Measurements from ENCODE around the gene ST3GAL3.

Gene ST3GAL3

GRCh38 chr1:43687301-43688108 lies 19.8 kb upstream of the ST3GAL3 start:
- H3K4me3 ChIP-seq (ENCODE audit: low read depth, low read length): no peak overlapping the region
- TF ChIP-seq CTCF (IDR thresholded peaks at IDR 0.05; ENCODE audit: insufficient read depth, low read depth, low read length, missing control alignments): no peak
- no peak for DNase-seq (ENCODE audit: low read depth)

GRCh38 chr1:43688109-43688387 lies 19.3 kb upstream of the ST3GAL3 start:
- no peak for DNase-seq (ENCODE audit: low read depth)
- H3K4me3 ChIP-seq (ENCODE audit: low read depth, low read length): no peak overlapping the region
- TF ChIP-seq CTCF (IDR thresholded peaks at IDR 0.05; ENCODE audit: insufficient read depth, low read depth, low read length, missing control alignments): no peak

GRCh38 chr1:43688594-43689000 lies 18.7 kb upstream of the ST3GAL3 start:
- DNase-seq (ENCODE audit: low read depth): no peak
- TF ChIP-seq CTCF (IDR thresholded peaks at IDR 0.05; ENCODE audit: insufficient read depth, low read depth, low read length, missing control alignments): no peak
- no peak overlapping the region for H3K4me3 ChIP-seq (ENCODE audit: low read depth, low read length)

GRCh38 chr1:43689289-43689688 lies 18.0 kb upstream of the ST3GAL3 start:
- H3K4me3 ChIP-seq (ENCODE audit: low read depth, low read length): no peak overlapping the region
- no peak for TF ChIP-seq CTCF (IDR thresholded peaks at IDR 0.05; ENCODE audit: insufficient read depth, low read depth, low read length, missing control alignments)
- DNase-seq (ENCODE audit: low read depth): no peak

- no peak for TF ChIP-seq CTCF (IDR thresholded peaks at IDR 0.05; ENCODE audit: insufficient read depth, low read depth, low read length, missing control alignments)
- DNase-seq (ENCODE audit: low read depth): no peak
- no peak overlapping the region for H3K4me3 ChIP-seq (ENCODE audit: low read depth, low read length)
Measured at GRCh38 chr1:43691871-43692815, 15.2 kb upstream of the ST3GAL3 start.

GRCh38 chr1:43693371-43693770 lies 14.0 kb upstream of the ST3GAL3 start:
- H3K4me3 ChIP-seq (ENCODE audit: low read depth, low read length): no peak overlapping the region
- no peak for TF ChIP-seq CTCF (IDR thresholded peaks at IDR 0.05; ENCODE audit: insufficient read depth, low read depth, low read length, missing control alignments)
- no peak for DNase-seq (ENCODE audit: low read depth)
